GM18873 (cell line): Measurements from ENCODE around the gene CPOX.

ENCODE experiments used
- ATAC-seq: cut with Tn5 transposase; IDR thresholded peaks from one replicate; pipeline ENCODE4 v1.9.1; 2021; ENCODE audit warnings: mild to moderate bottlenecking, moderate library complexity, moderate number of reproducible peaks; ENCODE audit not compliant: unreplicated experiment, low FRiP score

Gene CPOX

GRCh38 chr3:98596541-98597500 lies 3.4 kb upstream of the CPOX start:
- no peak for ATAC-seq

DNA sequence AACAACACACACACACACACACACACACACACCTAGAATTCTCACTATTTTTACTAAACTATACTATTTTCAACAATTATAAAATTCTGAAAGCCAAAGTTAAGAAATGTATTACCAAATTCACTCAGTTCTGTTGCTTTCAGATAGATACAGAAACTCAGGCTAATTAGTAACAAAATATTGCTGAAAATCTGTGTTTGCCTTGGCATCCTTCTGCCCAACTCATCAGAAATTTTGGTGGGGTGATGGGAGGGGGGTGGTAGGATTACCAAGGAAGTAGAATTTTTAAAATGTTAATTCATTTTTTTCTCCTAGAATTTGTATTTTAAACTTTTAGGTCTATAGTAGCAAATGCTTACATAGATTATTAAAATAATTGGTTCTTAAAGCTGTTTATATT lies 2.7 kb upstream of the CPOX start:
- ATAC-seq, result no peak

- ATAC-seq, result no peak
These were observed 1.4 kb upstream of the CPOX start for GRCh38 chr3:98594628-98595324.

- ATAC-seq, result no peak
These were observed 971 bp downstream of the CPOX start for GRCh38 chr3:98592345-98592935.

- ATAC-seq, result no peak
These were observed 3.9 kb downstream of the CPOX start for GRCh38 chr3:98589331-98590036.

DNA sequence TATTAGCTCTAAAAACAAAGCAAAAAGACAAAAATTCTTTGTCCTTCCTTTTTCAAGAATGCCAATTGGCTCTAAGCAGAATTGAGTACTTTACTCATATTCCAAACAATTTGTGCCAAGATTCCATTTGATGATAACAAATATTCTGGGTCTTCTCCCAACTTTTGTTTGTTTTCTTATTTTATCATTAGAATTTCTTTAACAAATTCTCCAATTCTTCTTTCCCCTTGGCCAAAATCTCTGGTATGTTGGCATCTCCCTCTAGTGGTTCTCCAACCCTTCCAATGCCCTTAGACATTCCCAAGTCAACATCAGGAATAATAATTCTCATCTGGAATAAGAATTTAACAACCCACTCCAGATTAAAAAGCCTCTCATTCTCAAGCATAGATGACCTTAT lies 5.3 kb downstream of the CPOX start:
- no peak for ATAC-seq

- ATAC-seq, result no peak
These were observed 5.8 kb downstream of the CPOX start for GRCh38 chr3:98587654-98588053.

DNA sequence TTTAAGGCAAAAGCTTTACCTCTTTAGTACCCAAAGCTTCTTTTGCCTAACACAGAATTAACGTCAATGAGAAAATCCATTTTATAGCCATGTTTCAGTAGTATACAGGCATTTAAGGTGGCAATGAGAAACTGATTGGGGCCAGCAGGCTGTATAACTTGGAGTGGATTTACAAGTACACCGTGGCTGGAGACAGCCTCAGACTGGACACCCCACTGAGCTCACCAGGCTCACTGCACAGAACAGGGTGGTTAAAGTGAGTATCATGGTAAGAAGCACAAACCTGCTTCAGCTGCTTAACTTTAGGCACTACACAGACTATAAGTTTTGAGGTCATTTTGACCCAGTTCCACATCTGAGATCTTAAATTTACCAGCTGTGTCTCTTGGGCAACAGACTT lies 8.9 kb downstream of the CPOX start:
- no peak for ATAC-seq

GRCh38 chr3:98583766-98584165 lies 9.6 kb downstream of the CPOX start:
- no peak for ATAC-seq

GRCh38 chr3:98582042-98582441 lies 11.4 kb downstream of the CPOX start:
- ATAC-seq, result no peak

- ATAC-seq, result no peak
These were observed 11.9 kb downstream of the CPOX start for GRCh38 chr3:98581474-98581873.

GRCh38 chr3:98580401-98581386 lies 12.7 kb downstream of the CPOX start:
- no peak for ATAC-seq

GRCh38 chr3:98577178-98577895 lies 16.1 kb downstream of the CPOX start:
- ATAC-seq, result no peak

- ATAC-seq, result no peak
These were observed 19.3 kb downstream of the CPOX start for GRCh38 chr3:98574132-98574531.

DNA sequence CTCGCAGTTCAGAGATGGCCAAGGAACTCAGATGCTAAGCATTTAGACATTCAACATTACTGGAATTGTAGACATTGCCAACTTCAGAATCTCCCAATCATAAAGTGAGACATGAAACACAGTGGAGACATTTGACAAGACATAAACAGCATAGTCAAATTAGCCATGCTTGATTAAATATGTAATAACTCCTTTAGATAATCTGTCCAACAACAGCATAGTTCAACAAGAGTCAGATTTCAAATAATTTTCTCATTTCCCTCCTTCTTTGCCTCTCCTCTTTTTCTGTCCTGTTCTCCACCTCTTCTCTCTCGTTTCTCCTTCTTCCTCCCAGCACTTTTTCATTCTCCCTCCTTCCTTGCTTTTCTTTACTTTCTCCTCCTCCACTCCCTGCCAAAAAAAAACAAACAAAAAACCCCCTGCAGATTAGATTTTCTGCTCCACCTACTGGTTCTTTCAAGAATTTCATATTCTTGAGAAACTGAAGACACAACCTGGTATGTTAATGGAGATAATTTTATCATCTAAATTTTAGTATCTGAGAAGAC lies 20.2 kb downstream of the CPOX start:
- ATAC-seq, result peak; percentile 47

DNA sequence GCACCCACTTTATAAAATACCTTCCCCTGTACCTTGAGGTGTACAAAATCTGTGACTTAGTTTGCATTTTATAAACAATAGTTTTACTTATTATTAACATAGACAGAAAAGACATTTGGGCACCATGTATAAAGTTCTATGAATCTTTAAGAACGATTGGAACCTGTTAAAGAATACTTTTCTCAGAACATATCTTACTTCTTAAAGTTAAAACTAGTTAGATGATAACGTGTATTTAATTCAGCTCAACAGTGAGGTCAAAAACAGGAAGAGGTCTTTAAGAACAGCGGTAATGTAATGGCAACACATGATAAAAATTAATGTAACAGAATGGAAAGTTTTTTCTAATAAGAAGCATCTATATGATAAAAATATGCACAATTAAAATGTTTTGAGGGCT lies 25.0 kb downstream of the CPOX start:
- ATAC-seq, result no peak

DNA sequence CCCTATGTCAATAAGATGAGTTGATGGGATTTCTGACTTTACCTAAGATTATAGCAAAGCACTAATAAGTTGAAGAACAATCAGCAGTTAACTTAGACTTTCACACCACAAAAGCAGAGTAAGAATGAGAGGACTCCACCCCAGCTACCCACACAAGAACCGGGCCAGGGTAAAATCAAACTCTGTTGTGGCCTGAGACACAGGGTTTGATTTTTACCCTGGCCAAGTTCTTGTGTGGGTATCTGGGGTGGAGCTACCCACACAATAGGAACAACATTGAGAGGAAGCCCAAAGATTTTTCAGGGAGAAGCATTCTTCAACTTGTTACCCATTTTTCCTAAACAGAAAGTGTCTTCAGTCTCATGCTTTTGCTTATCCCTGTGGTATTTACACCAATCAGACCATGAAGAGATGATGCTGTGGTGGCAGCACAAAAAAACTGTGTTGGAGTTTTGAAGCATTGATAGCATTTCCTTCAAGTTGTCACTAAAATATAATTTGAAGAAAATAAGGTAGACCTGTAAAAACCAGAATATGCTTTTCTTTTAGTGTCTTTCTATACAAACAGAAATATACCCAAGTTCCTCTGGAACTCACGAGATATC lies 25.6 kb downstream of the CPOX start:
- no peak for ATAC-seq

DNA sequence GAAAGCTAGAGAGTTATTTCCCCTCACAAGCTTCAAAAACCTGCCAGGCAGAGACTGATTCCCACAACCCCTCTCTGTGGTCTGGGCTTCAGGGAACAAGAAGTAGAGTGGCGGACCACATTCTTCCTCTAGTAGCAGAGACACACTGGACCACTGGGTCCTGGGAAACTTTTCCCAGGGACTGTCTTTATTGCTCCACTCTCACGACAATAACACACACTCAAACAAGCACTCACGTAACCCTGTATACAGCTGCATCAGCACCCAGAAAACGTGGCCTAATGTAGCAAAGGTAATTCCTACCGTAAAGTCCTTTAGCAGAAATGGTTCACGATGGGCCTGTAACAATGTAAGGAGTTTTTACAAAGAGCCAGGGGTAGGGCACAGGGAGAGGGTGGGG lies 27.6 kb downstream of the CPOX start:
- ATAC-seq, result no peak
